ENCODE data around the gene RETREG3.
A peak's percentile ranks its signal among the peaks of the same experiment; 100 is the strongest.

The RETREG3 gene

GRCh38 chr17:42609182-42609813, at the start of gene RETREG3, which contains the start of gene TUBG1:
RETREG3 (minus strand) TSS chr17:42609374; CDS start chr17:42609324, 50 bp downstream.
TUBG1 (plus strand) TSS chr17:42609683; CDS start chr17:42609738, 55 bp downstream.
- peak; percentile 12; the same call in 1 of the 2 replicates for TF ChIP-seq CTCF (conservative IDR thresholded peaks at IDR 0.05)
- H3K27ac ChIP-seq, result peak within 1 kb of the TSS; percentile 81

- peak overlapping the region; percentile 67 for H3K27ac ChIP-seq
- no peak for TF ChIP-seq CTCF (conservative IDR thresholded peaks at IDR 0.05)
These were observed 48.8 kb upstream of the RETREG3 start for GRCh38 chr17:42657824-42658588.

GRCh38 chr17:42655528-42655927, 46.4 kb upstream of the RETREG3 start:
- no peak overlapping the region for H3K27ac ChIP-seq
- no peak for TF ChIP-seq CTCF (conservative IDR thresholded peaks at IDR 0.05)

GRCh38 chr17:42653179-42654124, 44.3 kb upstream of the RETREG3 start:
- peak overlapping the region; percentile 44; the same call in 1 of the 2 replicates for H3K27ac ChIP-seq
- TF ChIP-seq CTCF (conservative IDR thresholded peaks at IDR 0.05), result no peak

- no peak for TF ChIP-seq CTCF (conservative IDR thresholded peaks at IDR 0.05)
- no peak overlapping the region for H3K27ac ChIP-seq
These were observed 42.2 kb upstream of the RETREG3 start for GRCh38 chr17:42651392-42651791.

- no peak for TF ChIP-seq CTCF (conservative IDR thresholded peaks at IDR 0.05)
- no peak overlapping the region for H3K27ac ChIP-seq
These were observed 38.6 kb upstream of the RETREG3 start for GRCh38 chr17:42647778-42648177.
